Endothelial cell of umbilical vein (primary cell): Measurements from ENCODE around the gene PIEZO2. TPM values are rescaled to one million over a fixed set of nuclear protein-coding genes. Genes with fewer than 3 reads are reported as not detected.

ENCODE experiments used
- BruUV-seq: library from RNA; stranded (reverse); fragments of 400-500 nt; replicated peaks from 2 replicates; lab custom pipeline; 2021; lab: Mats Ljungman, UMichigan
- CTCF ChIA-PET: fragments of 300-600, 350-600 bp; sonication (Branson Sonifier 250); formaldehyde crosslinking; loops from one replicate; lab custom pipeline; 2021; ENCODE audit warnings: antibody characterized with exemption, inconsistent platforms; lab: Charles Lee
- POLR2A ChIA-PET: fragments of 300-600, 350-600 bp; sonication (Branson Sonifier 250); formaldehyde crosslinking; loops from one replicate; lab custom pipeline; 2021; ENCODE audit warnings: antibody characterized with exemption, inconsistent platforms; lab: Charles Lee
- DNase-seq: peaks from one replicate; pipeline ENCODE4 v3.0.0-alpha.2; 2011; ENCODE audit warnings: low read depth, low spot score
- FAIRE-seq: peaks from 2 replicates; lab custom pipeline; 2011; peaks lifted over from hg19 to GRCh38; lab: Jason Lieb, UNC
- H2AFZ ChIP-seq: 2 replicates; pipeline ENCODE4 v1.6.0; 2012; ENCODE audit warnings: low read depth, low read length, control low read depth, inconsistent platforms
- H3K27ac ChIP-seq: 2 replicates; pipeline ENCODE4 v1.5.1; 2011; ENCODE audit warnings: low read depth, mild to moderate bottlenecking, control low read depth, low read length, moderate library complexity; ENCODE audit not compliant: insufficient read depth
- H3K27me3 ChIP-seq, 2 experiments: 2 replicates each; pipeline versions ENCODE4 v1.6.0 to v1.6.1; 2011; ENCODE audit warnings: low read length in 2 of 2, mixed read lengths in 1 of 2; ENCODE audit not compliant: control insufficient read depth in 2 of 2, insufficient read depth in 2 of 2
- H3K36me3 ChIP-seq, 2 experiments: 2 replicates in 1 of 2; 3 replicates in 1 of 2; pipeline ENCODE4 v1.5.1; 2011; ENCODE audit warnings: low read length in 2 of 2, mild to moderate bottlenecking in 1 of 2, moderate library complexity in 1 of 2; ENCODE audit not compliant: control insufficient read depth in 2 of 2, insufficient read depth in 2 of 2; ENCODE audit errors: extremely low read depth in 1 of 2
- H3K4me1 ChIP-seq: 3 replicates; pipeline ENCODE4 v1.5.1; 2011; ENCODE audit warnings: mild to moderate bottlenecking, low read length; ENCODE audit not compliant: control insufficient read depth, insufficient read depth; ENCODE audit errors: extremely low read depth
- H3K4me2 ChIP-seq: 2 replicates; pipeline ENCODE4 v1.6.1; 2011; ENCODE audit warnings: low read length, control low read depth, mixed read lengths; ENCODE audit not compliant: insufficient read depth
- H3K4me3 ChIP-seq, 3 experiments: fragments of 200-600 bp in 1 of 3; sonication (generic), shearing (Covaris generic) in 1 of 3; replicated peaks in 1 of 3; 2 replicates each; pipeline ENCODE4 v1.5.1; 2011 to 2016; ENCODE audit warnings: control low read depth in 3 of 3, low read length in 3 of 3, mild to moderate bottlenecking in 2 of 3, inconsistent platforms in 1 of 3, low read depth in 1 of 3, moderate library complexity in 1 of 3; ENCODE audit not compliant: insufficient read depth in 1 of 3
- H3K79me2 ChIP-seq: 2 replicates; pipeline ENCODE4 v1.6.0; 2012; ENCODE audit warnings: low read length, inconsistent platforms; ENCODE audit not compliant: control insufficient read depth, insufficient read depth
- H3K9ac ChIP-seq: replicated peaks from 2 replicates; pipeline ENCODE3; 2011; ENCODE audit warnings: low read length, control low read depth; ENCODE audit not compliant: insufficient read depth; ENCODE audit errors: extremely low read depth
- H3K9me1 ChIP-seq: replicated peaks from 3 replicates; pipeline ENCODE4 v1.6.0; 2011; ENCODE audit warnings: mild to moderate bottlenecking, low read length; ENCODE audit not compliant: control insufficient read depth, insufficient read depth; ENCODE audit errors: extremely low read depth
- H3K9me3 ChIP-seq: replicated peaks from 2 replicates; pipeline ENCODE4 v1.5.1; 2012; ENCODE audit warnings: low read length, inconsistent platforms; ENCODE audit not compliant: control insufficient read depth, insufficient read depth
- H4K20me1 ChIP-seq: replicated peaks from 2 replicates; pipeline ENCODE3; 2011; ENCODE audit warnings: mild to moderate bottlenecking, low read length; ENCODE audit not compliant: control insufficient read depth, insufficient read depth; ENCODE audit errors: extremely low read depth
- CTCF ChIP-seq, 2 donors: IDR thresholded peaks; 1 replicate in 1 of 2; 2 replicates in 1 of 2; pipeline ENCODE4 v1.5.1; 2011; ENCODE audit warnings: low read length in 2 of 2, mild to moderate bottlenecking in 2 of 2, moderate library complexity in 2 of 2, control low read depth in 1 of 2, inconsistent platforms in 1 of 2, low read depth in 1 of 2; ENCODE audit not compliant: insufficient read depth in 1 of 2; ENCODE audit errors: extremely low read depth in 1 of 2
- EZH2 ChIP-seq: IDR thresholded peaks from 2 replicates; pipeline ENCODE4 v1.6.1; 2012; ENCODE audit warnings: borderline replicate concordance, low read depth, mild to moderate bottlenecking, moderate library complexity, low read length, inconsistent platforms; ENCODE audit not compliant: severe bottlenecking
- FOS ChIP-seq: IDR thresholded peaks from 2 replicates; pipeline ENCODE4 v1.6.1; 2011; ENCODE audit warnings: mild to moderate bottlenecking, low read length, moderate library complexity, borderline replicate concordance; ENCODE audit not compliant: insufficient read depth
- GATA2 ChIP-seq: IDR thresholded peaks from 2 replicates; pipeline ENCODE4 v1.7.0; 2011; ENCODE audit warnings: low read depth, mild to moderate bottlenecking, moderate library complexity, mixed read lengths, low read length; ENCODE audit not compliant: insufficient read length, insufficient read depth
- JUN ChIP-seq: IDR thresholded peaks from 2 replicates; pipeline ENCODE4 v1.6.1; 2011; ENCODE audit warnings: borderline replicate concordance, low read depth; ENCODE audit not compliant: insufficient read length, insufficient read depth
- MYC ChIP-seq: IDR thresholded peaks from one replicate; pipeline ENCODE4 v1.6.1; 2011; ENCODE audit warnings: mild to moderate bottlenecking, low read depth, low read length
- POLR2A ChIP-seq: IDR thresholded peaks from 2 replicates; pipeline ENCODE4 v1.6.1; 2012; ENCODE audit warnings: low read depth, mild to moderate bottlenecking, control low read depth, low read length
- POLR2AphosphoS5 ChIP-seq: IDR thresholded peaks from 2 replicates; pipeline ENCODE4 v1.6.1; 2012; ENCODE audit warnings: low read depth, mild to moderate bottlenecking, control low read depth, low read length, moderate library complexity; ENCODE audit not compliant: insufficient read depth
- dilution Hi-C: fragments of 300-500 bp; cut with MboI; formaldehyde crosslinking; loops from one replicate; pipeline ENCODE4 v1.15.0; 2019; ENCODE audit warnings: low sequenced_read_pairs; ENCODE audit not compliant: extremely low pct_ligation_motif_present
- intact Hi-C: fragments of 100-400 bp; cut with micrococcal nuclease; formaldehyde crosslinking; loops from one replicate; pipeline ENCODE4 v1.10.0; 2022
- polyA plus RNA-seq, 4 experiments: library from polyadenylated mRNA; depleted of rRNA in 3 of 4; stranded (reverse) in 3 of 4; unstranded in 1 of 4; fragments of >200 nt; gene quantifications; 2 replicates each; pipeline versions ENCODE4 v1.2.1 to v1.2.3, GENCODE V29; 2011 to 2012; ENCODE audit warnings: missing spikeins in 1 of 4
- total RNA-seq: library from RNA; stranded (reverse); gene quantifications from 2 replicates; pipeline ENCODE4 v1.2.3, GENCODE V29; 2021

PIEZO2 gene
- total and polyA plus RNA-seq, 2 donors (not counting 3 experiments of a cell fraction or from before 2014, with no cell fraction given), result 1.7 to 11.2 TPM

GRCh38 chr18:10670856-10671255, 478.5 kb downstream of the PIEZO2 start:
- TF ChIP-seq FOS, result no peak
- no peak for TF ChIP-seq CTCF (IDR thresholded peaks at IDR 0.05; ENCODE audit: extremely low read depth in 1 of 2, insufficient read depth in 1 of 2, low read depth in 1 of 2, low read length in 2 of 2)
- no peak for TF ChIP-seq POLR2AphosphoS5
- H3K4me1 ChIP-seq, result no peaks in the 10 kb centered on the region
- no peaks in the 10 kb centered on the region for H3K9me3 ChIP-seq
- no peaks in the 10 kb centered on the region for H3K27me3 ChIP-seq
- H4K20me1 ChIP-seq, result no peaks in the 10 kb centered on the region
- H3K27ac ChIP-seq, result no peak overlapping the region
- H3K36me3 ChIP-seq, result no peaks in the 10 kb centered on the region
- no peak overlapping the region for H3K4me3 ChIP-seq
- no peaks in the 10 kb centered on the region for H3K79me2 ChIP-seq
- BruUV-seq, result no TSS peak
- no peak overlapping the region for H3K9ac ChIP-seq
- no peaks in the 10 kb centered on the region for H3K9me1 ChIP-seq
- intact Hi-C loops (no loop called here), dilution Hi-C loops (no loop called here)
- ChIA-PET POLR2A (no interaction called here), CTCF (interaction anchor here (1.3 to 1.8 kb wide), 2 partner anchors 9 to 110 kb away, joined by 3 to 10 read pairs; no protein-coding TSS in a partner anchor)
- H3K4me2 ChIP-seq, result no peak overlapping the region
- DNase-seq (no peak), FAIRE-seq (no peak)
- no peak overlapping the region for H2AFZ ChIP-seq

- Histone ChIP-seq H3K4me1 (no peaks in the 10 kb centered on the region), H3K4me2 (no peak overlapping the region), H3K9me1 (no peaks in the 10 kb centered on the region), H3K27ac (no peak overlapping the region), H3K79me2 (no peaks in the 10 kb centered on the region), H3K9ac (no peak overlapping the region), H3K27me3 (no peaks in the 10 kb centered on the region), H3K4me3 (no peak overlapping the region), H3K36me3 (no peaks in the 10 kb centered on the region), H2AFZ (no peak overlapping the region), H4K20me1 (no peaks in the 10 kb centered on the region), H3K9me3 (no peaks in the 10 kb centered on the region)
- no peak for TF ChIP-seq MYC
- no peak for TF ChIP-seq EZH2
- TF ChIP-seq POLR2A, result no peak
- no peak for TF ChIP-seq JUN
- TF ChIP-seq GATA2, result no peak
- TF ChIP-seq FOS, result no peak
- no peak for TF ChIP-seq CTCF (IDR thresholded peaks at IDR 0.05; ENCODE audit: extremely low read depth in 1 of 2, insufficient read depth in 1 of 2, low read depth in 1 of 2, low read length in 2 of 2)
- no peak for TF ChIP-seq POLR2AphosphoS5
- no peak for DNase-seq
- no TSS peak for BruUV-seq
- POLR2A ChIA-PET, result no interaction called here
- intact Hi-C loops (no loop called here), dilution Hi-C loops (no loop called here)
- FAIRE-seq, result no peak
- CTCF ChIA-PET, result interaction anchor here (1.3 kb wide), 1 partner anchor 109 kb away, joined by 4 read pairs; no protein-coding TSS in a partner anchor
Measured at GRCh38 chr18:10669441-10670100, 479.8 kb downstream of the PIEZO2 start.
